HG03139 (cell line): ENCODE data around the gene DRC7.

Experiments used
- ATAC-seq: cut with Tn5 transposase; IDR thresholded peaks from one replicate; pipeline ENCODE4 v1.9.1; 2021; ENCODE audit not compliant: unreplicated experiment

The DRC7 gene

GRCh38 chr16:57694725-57695679, at the start of gene DRC7:
Gene DRC7 (plus strand): TSS chr16:57694806. CDS start chr16:57697950, 3,144 bp downstream.
- no peak for ATAC-seq

GRCh38 chr16:57645169-57645568, 49.4 kb upstream of the DRC7 start:
- no peak for ATAC-seq

GRCh38 chr16:57645691-57646387, 48.8 kb upstream of the DRC7 start:
- ATAC-seq: no peak

- no peak for ATAC-seq
Observed at GRCh38 chr16:57646388-57647039, 48.1 kb upstream of the DRC7 start.

GRCh38 chr16:57647136-57647875, 47.3 kb upstream of the DRC7 start:
- no peak for ATAC-seq

- no peak for ATAC-seq
Observed at GRCh38 chr16:57648125-57648524, 46.5 kb upstream of the DRC7 start.

GRCh38 chr16:57648581-57649442, 45.8 kb upstream of the DRC7 start:
- ATAC-seq: no peak

- no peak for ATAC-seq
Observed at GRCh38 chr16:57649443-57649751, 45.2 kb upstream of the DRC7 start.

GRCh38 chr16:57649846-57650245, 44.8 kb upstream of the DRC7 start:
- ATAC-seq: no peak

- ATAC-seq: no peak
Observed at GRCh38 chr16:57651344-57652333, 43.0 kb upstream of the DRC7 start.

- no peak for ATAC-seq
Observed at GRCh38 chr16:57652695-57653471, 41.7 kb upstream of the DRC7 start.

- no peak for ATAC-seq
Observed at GRCh38 chr16:57653936-57654335, 40.7 kb upstream of the DRC7 start.

GRCh38 chr16:57656342-57656955, 38.2 kb upstream of the DRC7 start:
- no peak for ATAC-seq

GRCh38 chr16:57657228-57657627, 37.4 kb upstream of the DRC7 start:
- ATAC-seq: no peak

GRCh38 chr16:57658130-57658877, 36.3 kb upstream of the DRC7 start:
- no peak for ATAC-seq

- ATAC-seq: no peak
Observed at GRCh38 chr16:57658878-57659674, 35.5 kb upstream of the DRC7 start.
